ENCODE data around the gene MLEC.

- TF ChIP-seq POLR2A (IDR thresholded peaks at IDR 0.05) (no peak), CTCF (IDR thresholded peaks at IDR 0.05) (no peak)
Observed at GRCh38 chr12:120726961-120727360, 40.0 kb downstream of the MLEC start.
